LNCAP (cell line): Measurements from ENCODE around the gene TRMT61A.

Experiments used
- TF ChIP-seq, protein P1 (sequence below): fragments of 450-650 bp; IDR thresholded peaks from 2 replicates; pipeline ENCODE4 v1.5.1; 2017; ENCODE audit warnings: mild to moderate bottlenecking

Gene TRMT61A

DNA sequence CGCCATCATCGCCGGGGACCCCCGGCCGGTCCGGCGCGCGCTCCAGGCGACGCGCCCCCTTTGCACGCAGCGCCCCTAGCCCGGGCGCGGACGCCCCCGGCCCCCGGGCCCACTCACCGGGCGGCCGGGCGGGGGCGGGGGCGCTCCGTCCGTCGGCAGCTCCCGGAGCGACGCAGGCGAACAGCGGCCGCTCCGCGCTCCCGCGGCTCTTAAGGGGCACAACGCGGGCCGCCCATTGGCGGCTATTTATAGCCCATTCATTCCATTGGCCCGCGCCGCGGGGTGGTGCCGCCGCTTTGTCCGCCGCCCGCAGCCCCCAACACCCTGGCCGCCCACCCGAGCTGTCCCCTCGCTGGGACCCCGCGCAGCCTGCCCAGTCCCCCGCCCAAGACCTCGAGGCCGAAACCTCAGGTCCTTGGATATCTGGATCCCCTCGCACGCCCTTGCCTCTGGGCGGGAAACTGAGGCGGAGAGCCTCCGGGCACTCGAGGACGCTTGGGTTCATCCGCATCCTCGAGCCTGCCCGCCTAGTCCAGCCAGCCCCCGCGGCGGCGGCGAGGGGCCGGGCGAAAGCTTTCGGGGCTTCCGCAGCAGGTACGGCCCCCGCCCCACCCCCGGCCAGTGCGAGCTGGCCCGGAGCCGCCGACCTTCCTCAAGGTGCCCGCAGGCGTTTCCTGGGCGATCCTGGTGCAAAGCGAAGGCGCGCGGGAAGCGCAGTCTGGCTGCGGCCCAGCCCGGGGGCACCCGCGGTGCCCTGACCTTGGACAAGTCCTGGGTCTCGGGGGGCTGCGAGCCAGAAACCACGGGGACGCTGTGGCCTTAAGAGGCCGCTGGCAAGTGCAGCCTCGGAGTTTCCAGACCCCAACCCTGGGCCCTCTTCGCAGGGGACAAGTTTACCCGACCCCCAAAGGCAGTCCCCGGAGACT, 6.1 kb upstream of the TRMT61A start, which contains the start of gene CKB:
Gene CKB, minus strand, starts transcription at position 182 of the 926 bp plus-strand sequence. CDS start 337 bp downstream, outside the sequence.
- TF ChIP-seq, protein P1, sequence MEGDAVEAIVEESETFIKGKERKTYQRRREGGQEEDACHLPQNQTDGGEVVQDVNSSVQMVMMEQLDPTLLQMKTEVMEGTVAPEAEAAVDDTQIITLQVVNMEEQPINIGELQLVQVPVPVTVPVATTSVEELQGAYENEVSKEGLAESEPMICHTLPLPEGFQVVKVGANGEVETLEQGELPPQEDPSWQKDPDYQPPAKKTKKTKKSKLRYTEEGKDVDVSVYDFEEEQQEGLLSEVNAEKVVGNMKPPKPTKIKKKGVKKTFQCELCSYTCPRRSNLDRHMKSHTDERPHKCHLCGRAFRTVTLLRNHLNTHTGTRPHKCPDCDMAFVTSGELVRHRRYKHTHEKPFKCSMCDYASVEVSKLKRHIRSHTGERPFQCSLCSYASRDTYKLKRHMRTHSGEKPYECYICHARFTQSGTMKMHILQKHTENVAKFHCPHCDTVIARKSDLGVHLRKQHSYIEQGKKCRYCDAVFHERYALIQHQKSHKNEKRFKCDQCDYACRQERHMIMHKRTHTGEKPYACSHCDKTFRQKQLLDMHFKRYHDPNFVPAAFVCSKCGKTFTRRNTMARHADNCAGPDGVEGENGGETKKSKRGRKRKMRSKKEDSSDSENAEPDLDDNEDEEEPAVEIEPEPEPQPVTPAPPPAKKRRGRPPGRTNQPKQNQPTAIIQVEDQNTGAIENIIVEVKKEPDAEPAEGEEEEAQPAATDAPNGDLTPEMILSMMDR = no peak

DNA sequence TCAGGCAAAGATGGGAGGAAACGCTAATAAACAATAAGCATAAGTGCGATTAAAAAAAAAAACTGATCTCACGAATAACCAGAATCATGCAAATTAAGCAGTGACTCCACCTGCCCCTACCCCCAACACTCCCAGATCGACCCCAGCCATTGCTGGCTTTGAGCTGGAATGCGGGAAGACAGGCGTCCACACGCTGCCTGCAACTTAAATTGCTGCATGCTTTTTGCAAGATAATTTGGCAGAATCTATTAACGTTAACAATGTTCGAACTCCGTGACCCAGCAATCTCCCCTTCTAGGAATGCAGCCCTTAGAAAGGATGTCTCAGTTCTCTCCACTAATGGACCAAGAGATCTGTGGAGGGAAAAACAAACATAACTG, 5.4 kb upstream of the TRMT61A start:
- TF ChIP-seq, protein P1 = no peak

DNA sequence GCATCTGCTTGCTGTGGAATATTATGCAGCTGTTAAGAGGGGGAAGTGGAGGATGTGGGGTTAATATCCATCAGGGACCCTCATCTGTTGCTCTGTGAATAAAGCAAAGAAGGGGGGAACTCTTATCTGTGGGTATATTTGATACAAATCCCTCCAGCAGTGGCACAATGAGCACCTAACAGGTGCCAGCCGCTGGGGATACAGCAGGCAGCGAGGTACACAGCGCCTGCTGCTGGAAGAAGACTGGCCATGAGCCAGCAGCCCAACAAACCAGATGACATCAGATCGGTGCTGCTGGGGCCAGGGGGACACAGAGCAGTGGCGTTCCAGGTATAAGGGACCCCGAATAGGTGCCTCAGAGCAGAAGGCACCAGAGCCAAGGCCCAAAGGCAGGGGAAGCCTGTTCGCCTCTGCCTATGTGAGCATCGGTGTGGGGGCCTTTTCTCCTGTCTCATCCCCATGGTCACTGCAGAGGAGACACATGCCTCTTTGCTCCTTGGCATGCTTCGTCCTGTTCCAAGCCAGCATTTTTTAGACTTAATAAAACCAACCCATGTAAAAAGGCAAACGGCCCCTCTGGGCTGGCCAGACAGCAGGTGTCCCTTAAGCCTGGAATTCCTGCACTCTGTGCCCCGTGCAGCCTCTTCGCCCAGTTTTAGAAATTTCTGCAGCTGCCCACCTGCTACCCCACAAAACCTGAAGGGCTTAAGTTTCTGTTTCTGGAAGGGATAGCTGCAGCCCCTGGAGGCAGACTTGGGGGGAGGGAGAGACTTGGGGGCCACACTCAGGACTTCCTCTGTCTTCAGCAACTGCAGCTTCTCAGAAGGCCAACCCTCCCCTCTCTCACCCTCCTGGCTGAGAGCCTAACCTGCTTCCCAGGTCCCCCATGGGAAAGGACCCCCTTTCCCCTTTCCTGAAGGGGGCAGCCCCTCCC, 4.7 kb upstream of the TRMT61A start:
- TF ChIP-seq, protein P1 = no peak

DNA sequence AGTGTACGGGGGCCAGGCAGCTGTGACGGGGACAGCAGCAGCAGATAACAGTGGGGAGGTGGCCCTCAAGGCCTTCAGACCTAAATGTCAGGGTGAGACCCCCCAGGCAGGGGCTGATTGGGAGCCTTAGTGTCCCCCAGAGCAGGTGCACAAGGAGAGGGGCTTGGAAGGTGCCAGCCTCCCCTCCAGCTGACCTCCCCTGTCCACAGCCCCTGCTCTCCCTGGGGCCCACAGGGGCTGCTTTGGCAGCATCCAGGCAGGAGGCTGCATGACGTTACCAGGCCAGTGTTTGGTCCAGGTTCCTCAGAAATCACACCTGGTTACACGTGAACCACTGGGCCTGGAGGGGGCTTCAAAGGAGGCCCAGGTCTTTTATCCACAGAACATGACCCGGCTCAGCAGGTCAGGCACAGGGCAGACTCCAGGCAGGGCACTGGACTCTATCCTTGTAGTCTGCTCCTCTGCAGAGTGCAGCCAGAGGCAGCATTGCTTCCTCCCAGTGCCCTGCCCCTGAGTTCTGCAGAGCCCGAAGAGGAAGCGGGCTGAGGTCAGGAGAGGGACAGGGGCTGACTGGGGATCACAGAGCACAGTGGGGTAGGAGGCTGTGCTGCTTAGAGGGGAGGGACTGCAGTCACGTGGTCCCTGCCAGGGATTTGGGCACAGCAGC, 2.6 kb upstream of the TRMT61A start:
- TF ChIP-seq, protein P1 = no peak

DNA sequence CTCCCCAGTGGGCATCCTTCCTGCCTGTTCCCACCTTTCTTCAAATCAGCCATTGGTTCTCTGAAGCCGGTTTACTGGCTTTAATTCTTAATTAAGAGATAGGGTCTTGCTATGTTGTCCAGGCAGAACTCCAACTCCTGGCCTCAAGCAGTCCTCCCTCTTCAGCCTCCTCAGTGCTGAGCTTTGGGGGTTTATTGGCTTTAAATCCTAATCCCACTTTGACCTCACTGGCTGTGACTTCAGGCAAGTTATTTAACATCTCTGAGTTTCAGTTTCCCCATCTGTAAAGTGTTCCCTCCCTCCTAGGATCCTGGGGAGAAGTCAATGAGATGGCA, 2.1 kb upstream of the TRMT61A start:
- TF ChIP-seq, protein P1 = no peak

DNA sequence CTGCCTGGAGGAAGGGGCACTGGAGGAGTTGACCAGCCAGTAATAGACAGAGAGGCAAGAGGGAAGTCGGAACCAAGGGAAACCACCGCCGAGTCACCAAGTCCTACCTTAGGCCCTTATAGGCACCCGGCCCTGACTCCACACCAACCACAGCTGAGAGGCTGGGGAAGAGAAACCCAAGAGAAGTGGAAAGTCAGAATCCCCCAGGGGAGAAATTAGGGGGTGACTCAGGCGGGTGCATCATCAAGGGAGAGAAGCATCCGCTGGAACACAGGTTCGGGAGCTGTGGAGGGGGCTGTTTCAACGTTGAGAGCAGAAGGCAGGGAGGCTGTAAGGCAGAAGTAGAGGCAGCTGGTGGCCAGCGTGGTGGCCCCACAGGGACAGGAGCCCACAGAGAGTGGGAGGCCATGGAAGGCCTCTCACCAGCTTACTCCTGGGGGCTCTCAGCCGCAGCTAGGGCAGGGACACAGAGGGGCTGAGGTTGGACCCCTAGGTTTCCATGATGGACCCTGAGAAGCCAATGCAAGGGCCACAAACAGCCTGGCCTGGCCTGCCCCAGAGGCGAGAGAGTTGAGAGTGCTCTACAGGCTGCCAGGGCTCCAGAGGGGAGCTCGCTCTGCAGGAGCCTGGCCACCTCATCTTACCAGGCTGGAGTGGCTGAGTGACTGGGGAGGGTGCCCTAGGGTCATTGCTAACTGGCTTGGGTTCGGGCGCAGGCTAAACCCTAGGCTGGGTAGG, 1.4 kb upstream of the TRMT61A start:
- TF ChIP-seq, protein P1 = no peak
